UCSD-AML1 (cell line): Measurements from ENCODE around the gene SASH1.
A peak's percentile ranks its signal among the peaks of the same experiment; 100 is the strongest.

ENCODE experiments used
- DNase-seq: peaks from one replicate; lab custom pipeline; 2025; ENCODE audit not compliant: unreplicated experiment; lab: John Stamatoyannopoulos, UW

SASH1 gene

DNA sequence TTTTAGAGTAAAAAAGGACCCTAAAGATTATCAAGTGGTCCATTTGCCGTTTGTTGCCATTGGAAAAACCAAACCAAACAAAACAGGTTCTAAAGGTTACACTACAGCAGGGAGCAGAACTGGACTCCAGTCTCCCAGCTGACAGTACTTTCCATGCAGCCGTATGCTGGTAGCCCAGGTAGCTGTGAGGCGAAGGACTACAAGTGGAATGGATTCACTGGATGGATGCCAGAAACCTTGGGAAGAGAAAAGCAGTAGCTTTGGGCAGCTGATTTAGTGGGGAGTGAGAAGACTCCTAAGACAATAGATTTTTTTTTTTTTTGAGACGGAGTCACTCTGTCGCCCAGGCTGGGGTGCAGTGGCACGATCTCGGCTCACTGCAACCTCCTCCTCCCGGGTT, 88.3 kb downstream of the SASH1 start:
- no peak for DNase-seq

DNA sequence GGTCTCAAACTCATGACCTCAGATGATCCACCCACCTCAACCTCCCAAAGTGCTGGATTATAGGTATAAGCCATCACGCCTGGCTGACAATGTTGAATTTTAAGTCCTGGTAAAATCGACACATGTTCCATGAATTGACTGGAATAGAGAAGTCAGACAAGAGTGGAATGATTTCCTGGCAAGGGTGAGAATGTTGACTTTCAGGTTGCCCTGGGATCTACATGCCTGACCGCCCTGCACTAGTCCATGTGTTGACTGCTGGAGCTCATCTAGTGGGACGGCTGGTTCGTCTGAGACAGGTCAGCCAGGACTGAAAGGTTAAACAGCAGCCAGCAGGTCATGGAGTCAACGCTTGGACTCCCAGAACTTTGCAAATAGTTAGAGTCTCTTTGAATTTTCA, 88.8 kb downstream of the SASH1 start:
- DNase-seq = no peak

DNA sequence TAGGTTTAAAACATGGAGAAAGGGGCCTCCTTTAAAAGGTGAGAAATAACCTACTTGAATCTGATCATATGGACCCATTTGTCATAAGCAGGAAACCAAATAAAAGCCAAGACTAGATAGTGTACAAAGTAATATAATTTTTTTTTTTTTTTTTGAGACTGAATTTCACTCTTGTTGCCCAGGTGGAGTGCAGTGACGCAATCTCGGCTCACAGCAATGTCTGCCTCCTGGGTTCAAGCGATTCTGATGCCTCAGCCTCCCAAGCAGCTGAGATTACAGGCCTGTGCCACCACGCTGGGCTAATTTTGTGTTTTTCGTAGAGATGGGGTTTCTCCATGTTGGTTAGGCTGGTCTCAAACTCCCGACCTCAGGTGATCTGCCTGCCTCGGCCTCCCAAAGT, 89.2 kb downstream of the SASH1 start:
- no peak for DNase-seq

DNA sequence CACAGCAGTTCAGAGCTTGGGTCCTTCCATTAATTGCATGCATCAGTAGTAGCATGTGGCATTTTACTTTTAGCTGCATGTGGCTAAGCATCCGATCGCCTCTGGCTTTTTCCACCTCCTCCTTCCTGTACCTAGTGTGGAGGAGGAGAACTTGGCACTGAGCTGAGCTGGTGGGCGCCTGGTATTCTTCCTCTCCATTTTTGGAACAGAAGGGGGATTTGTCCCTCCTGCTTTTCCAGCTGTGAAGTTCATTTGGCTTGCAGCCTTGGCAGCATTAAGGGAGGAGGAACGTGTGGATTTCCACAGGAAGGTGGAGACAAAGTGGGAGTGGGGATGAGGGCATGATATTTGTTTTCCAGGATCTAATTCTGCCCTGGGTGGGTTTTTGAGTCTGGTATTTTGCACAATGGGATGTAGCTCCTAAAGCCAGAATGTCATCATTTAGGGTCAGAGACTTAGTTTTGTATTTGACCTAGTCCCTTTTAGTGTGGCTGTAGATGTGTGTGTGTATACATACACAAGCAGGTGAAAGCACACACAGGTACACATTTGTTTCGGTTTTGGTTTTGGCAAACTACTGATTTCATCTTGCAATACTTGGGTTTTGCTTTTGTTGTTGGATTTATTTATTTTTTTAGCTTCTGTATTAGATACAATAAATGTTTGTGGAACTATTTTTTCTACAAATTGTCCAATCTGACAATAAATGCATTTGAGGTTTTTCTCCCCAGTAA, 90.0 kb downstream of the SASH1 start:
- DNase-seq = no peak

DNA sequence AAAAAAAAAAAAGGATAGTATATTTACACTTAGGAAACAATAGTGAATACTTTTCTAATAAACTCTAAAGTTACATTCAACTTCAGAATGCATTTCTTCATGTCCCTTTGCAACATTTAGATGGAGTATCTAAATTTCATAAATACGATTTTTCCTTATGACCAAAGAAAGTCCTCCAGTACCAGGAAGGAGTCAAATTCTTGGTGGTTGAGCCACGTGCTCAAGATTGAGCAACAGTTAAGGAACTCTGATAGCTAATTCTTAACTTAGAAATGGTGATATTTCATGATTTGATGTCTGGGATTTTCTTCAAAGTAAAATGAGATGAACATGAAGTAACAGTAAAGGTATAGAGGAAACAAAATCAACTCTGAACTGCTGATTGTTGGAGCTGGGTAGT, 92.7 kb downstream of the SASH1 start:
- no peak for DNase-seq

DNA sequence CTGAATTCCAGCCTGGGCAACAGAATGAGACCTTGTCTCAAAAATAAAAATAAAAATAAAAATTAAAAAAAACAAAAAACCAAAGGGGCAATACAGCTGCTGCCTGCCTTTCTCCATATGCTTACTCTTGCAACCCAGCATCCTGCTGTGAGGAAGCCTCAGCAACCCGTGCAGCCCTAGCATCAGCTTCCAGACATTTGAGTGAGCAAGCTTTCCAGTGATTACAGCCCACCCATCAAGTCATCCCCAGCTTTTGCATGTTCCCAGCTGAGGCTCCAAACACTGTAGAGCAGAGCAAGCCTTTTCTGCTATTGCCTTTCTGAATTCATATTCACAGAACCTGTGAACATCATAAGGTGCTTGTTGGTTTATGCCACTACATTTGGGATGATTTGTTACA, 93.8 kb downstream of the SASH1 start:
- no peak for DNase-seq

DNA sequence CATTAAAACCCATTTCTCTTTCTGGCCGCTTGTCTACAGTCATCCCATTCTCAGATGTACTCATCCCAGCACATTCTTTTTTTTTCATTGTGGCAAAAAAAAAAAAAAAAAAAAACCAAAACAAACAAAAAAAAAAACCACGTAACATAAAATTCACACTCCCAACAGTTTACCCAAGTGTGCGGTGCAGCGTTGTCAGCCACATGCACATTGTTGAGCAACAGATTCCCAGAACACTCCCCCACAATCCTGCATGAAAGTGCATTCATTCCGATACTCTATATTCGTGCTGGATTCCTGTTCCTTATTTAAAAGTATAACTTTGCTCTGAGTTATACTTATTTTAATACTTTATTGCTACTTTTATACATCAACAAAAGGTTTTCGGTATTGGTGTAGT, 96.0 kb downstream of the SASH1 start:
- DNase-seq = no peak

DNA sequence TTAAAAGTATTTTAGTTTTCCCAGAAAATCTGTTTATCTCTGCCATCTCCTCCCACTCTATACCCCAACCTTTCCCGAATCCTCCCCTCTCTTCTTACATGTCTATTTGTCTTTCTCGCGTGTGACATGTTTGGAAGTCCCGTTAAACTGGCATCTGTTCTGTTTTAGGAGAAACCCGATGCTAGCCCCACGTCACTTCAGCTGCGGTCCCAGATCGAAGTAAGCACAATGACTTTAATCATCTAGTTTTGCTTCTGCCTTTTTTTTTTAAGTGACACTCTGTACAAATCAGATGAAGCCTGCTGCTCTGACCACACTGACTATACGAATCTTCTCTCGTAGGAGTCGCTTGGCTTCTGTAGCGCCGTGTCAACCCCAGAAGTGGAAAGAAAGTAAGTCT, 97.4 kb downstream of the SASH1 start:
- DNase-seq = no peak

DNA sequence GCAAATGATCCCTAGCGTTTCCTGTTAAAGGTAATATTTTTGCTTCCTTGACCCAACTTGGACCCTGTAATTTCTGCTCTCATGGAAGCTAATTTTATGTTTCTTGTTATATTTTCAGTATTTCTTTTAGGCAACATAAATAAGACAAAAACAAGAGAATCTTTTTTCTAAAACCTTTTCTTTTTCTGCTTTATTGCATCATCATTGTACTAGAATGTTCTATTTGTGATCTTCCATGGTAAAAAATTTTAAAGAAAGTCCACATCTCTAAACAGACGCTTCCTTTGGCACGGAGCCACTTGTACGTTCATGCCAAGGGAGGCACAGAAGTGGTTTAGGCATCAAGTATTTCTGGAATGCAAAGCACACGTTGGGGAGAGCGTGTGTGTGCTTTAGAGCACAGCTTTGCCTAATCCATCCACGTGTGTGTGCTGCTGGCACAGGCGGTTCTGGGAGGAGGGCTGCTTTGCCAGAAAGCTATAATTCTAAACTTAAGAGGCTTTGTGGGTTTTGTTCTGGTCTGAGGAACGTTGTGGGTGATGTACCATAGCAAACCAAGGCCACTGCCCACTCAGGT, 98.3 kb downstream of the SASH1 start:
- no peak for DNase-seq

DNA sequence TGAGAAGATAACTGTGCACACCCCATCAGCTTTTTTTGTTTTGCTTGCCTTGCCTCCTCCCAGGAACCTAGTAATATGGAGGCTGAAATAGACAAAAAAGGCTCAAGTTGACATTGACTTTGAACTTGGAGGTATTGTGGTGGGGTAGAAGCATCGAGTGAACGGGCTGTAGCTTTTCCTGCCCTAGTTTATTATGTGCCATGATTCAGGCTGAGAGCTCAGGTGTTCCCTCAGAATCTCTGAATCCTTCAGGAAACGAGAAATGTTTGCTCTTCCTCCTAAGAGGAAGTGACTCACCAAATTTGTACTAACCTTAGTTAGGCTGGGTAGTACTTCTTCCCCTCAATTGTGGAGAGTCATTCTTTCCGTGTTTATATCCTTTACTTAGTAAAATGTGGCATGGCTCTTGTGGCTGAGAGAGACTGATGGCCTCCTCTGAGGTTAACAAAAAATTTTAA, 98.8 kb downstream of the SASH1 start:
- no peak for DNase-seq

DNA sequence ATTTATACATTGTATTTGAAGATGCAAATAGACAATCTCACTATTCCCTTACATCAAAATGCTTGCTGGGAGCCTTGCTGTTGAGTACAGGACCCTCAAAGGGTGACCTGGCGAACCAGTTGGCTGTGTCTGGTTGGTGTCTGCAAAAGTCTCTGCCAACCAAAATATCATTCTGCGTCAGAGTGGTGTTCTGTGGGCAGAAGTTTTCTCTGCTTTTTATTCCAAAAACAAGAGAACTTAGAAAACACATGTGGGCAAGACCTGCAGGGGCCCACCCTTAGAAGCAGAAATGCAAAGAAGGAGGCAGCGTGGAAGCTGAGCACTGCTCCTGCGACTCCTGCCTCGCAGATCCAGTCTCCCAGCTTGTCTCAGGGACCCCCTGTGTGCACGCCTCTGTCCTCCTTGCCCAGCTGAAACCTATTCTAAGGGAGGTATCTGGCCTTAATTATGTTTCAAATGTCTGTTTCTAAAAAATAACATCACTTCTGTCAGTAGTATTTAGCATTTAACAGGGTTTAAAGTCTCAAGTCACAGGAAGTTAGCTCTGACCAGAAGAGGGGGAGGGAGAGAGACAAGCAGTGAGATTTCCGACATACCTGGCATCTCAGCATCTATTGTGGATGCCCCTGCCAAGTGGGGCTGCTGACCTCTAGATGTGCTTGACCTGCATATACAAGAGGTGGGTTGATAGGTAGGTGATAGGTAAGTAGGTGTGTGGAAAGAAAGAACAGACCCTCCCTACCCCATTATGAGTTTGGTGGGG, 101.3 kb downstream of the SASH1 start:
- no peak for DNase-seq

DNA sequence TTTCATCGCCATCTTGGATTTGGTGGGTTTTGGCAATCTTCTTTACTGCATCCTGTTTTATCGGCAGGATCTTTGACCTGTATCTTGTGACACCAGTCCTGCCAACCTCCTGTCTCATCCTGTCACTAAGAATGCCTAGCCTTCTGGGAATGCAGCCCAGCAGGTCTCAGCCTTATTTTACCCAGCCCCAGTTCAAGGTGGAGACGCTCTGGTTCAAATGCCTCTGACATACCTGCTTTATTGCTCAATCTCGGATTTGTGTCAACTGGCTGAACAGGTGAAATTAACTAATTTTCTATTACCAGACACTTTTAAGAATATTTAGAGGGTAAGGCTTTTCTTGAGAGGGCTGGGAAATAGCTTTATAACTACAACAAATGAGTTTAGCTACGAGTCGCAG, 102.5 kb downstream of the SASH1 start:
- no peak for DNase-seq

DNA sequence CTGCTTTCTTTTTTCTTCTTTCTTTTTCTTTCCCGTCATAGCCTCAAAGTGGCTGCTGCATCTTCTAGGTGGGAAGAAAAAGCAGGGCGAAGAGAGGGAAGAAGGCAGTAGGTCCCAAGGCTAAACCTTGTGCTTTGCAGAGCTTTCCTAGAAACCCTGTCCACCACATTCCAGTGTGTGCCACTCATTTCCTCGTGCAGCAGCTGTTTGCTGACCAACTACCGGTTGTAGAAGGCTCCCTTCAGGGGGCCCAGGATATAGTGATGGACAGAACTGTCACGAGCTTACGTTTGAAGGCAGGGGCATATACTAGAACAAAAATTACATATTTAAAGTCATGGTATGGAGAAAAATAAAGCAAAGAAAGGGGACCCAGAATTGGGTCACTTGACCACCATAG, 103.0 kb downstream of the SASH1 start:
- no peak for DNase-seq

DNA sequence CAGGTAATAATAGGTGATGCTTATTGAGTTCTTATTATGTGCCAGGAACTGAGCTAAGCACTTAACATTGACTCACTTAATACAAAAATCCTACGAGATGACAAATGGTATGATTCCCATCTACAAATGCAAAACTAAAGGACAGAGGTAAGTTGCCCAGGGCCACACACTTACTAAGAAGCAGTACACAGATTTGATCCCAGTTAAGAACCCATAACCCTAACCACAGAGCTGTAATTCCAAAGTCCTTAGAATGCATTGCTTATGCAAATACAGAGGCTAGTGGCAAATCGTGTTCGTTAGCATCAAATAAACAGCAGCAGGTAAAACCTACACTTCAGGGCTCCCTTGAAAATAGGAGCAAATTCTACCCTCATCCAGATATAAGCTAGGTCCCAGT, 104.0 kb downstream of the SASH1 start:
- DNase-seq = no peak

DNA sequence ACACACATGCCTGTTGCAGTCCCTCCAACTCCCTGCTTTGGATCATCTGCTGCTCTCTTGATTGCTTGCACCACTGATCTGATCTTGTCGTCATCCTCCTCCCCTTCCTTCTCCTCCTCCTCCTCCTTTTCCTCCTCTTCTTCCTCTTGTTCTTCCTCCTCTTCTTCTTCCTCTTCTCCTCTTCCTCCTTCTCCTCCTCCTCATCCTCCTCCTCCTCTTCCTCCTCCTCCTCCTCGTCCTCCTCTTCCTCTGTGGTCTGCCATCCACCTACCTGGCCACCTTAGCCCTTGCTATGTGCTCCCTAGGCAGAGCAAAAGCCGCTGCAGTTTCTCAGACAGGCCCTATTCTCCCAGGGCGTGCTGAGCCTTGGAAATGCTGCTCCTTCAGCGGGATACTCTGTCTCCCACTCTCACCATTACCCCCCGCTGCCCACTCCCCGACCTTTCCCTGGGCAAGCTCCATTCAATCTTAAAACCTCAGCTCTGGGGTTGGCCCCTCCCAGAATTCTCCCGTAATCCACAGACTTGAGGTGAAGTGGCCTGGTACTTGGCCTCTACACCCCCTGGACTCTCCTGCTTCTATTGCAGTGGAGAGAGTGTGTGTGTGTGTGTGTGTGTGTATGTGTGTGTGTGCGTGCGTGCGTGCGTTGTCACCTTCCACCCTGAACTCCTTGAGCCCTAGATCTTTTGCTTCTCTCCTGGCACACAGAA, 105.0 kb downstream of the SASH1 start:
- DNase-seq = no peak

DNA sequence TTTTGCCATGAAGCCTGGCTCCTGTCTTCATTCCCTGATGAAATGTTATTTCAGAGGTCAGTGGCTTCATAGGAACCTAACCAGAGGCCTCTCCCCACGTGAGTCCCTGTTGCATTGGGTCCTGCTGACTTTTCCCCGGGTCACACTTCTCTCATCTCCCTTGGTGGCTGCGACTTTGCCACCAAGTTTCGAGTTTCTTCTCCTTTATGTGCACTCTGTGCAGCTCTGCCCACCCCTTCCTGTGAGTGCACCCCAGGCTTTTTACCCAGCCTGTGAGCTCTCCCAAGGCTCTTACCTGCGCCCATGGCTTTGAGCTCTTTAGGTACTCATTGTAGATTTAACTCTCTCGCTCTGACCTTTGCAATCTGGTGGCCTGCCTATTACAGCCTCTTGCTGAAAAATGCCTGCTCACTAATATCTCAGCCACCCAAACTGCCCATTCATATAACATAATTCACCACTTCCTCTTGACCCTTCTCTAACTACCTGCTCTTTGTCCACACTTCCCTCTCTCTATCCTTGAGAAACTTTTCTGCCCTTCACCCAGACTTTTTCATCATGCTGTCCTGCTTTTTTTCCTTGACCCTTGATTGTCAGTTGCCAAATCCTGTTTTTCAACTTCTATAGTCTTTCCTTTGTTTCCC, 105.9 kb downstream of the SASH1 start:
- DNase-seq = no peak

DNA sequence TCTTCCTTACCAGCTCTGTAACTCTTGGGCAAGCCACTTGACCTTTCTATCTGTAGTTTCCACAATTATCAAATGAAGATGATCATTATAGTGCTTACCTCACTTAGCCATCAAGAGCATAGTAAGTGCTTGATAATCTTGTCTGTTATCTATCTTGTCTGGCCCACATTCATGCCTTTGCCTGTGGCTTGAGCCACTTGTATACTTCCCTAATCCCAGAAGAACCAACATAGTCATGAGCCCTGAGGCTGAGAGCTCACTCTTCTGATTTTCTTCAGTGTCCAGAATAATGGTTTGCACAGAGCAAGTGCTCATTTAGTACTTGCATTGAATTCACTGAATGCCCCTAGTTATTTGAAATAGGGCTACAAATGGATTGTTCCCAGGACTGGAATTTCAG, 108.2 kb downstream of the SASH1 start:
- no peak for DNase-seq

DNA sequence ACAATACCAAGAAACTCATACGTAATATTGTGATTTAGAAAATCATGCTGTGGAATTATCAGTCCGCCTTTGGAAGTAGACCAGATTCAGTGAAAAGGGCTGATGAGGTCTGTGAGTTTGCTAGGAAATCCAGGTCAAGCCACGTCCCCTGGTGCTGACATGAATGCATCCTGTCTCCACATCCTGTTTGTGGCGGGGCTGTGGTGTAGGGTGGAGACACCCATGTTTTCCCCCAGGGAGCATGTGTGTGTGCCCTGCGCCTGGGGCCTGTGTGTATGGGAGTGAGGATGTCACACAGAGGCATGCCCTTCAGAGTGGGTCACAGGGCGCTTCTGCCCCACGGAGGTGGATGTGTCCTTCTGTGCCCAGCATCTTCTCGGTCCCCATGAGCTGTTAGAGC, 109.1 kb downstream of the SASH1 start:
- DNase-seq = peak; percentile 17

DNA sequence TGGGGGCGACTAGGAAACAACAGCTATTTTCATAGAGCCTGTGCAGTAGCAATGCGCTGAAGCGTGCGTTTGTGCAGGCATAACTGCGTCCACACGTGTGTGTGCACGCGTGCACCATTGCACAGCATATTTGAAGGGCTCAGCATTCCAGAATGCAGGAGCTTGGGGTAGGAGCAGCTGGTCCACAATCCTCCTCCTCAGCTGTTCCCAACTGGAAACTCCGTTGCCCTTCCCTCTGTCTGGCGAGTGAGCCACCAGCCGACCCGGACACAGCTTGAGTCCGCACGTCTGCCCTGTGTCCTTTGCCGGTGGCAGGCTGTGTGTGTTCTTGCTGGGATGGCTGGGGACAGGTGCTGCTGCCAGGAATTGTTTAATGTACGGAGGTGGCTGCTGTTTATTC, 110.2 kb downstream of the SASH1 start:
- DNase-seq = no peak

DNA sequence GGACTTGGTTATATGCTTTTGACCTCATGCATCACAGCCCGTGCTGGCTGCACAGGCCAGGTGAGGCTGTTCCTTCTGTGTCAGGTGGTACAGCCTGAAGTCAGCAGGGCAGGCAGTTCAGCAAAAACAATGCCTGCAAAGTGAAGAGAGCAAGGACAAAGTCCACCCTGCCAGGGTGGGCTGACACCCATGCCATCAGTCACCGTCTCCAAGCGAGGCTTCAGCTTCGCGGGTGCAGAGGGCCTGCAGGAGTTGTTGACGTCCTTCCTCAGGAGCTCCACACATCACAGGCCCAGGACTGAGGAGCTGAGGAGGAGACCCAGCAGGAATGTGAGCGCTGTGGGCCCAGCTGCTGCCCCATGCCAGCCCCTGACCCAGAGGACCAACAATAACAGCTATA, 111.3 kb downstream of the SASH1 start:
- no peak for DNase-seq

DNA sequence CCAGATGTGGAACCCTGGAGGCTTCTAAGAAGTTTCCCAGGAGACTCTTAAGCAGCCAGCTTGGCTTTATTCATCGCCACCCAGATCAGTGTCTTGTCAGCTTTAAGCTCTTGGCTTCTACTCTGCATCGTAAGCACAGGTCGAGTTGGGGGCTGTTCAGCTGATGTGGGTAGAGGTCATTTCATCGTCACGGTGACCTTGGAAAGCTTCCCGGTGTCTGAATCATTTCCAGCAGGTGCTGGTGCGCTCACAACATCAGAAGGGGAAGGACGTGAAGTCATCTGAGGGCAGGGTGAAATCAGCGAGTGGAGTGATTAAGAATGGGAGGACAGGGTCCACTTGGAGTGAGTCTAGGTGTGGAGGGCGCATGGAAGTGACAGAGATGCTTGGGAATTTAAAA, 112.6 kb downstream of the SASH1 start:
- DNase-seq = no peak
